Activated CD4-positive, alpha-beta T cell treated with anti-CD3 and anti-CD28 coated beads for 24 hours (primary cell): Measurements from ENCODE around the gene CASP1.
"Not testable (repeated sequence)": the region's sequence is repeated elsewhere in the genome, so short reads cannot be mapped to it uniquely, and the experiment has no call there.

Source experiments
- DNase-seq, 2 donors: peaks; one replicate each; pipeline ENCODE4 v3.0.0-alpha.2; 2020; ENCODE audit warnings: low read depth in 2 of 2

The CASP1 gene

DNA sequence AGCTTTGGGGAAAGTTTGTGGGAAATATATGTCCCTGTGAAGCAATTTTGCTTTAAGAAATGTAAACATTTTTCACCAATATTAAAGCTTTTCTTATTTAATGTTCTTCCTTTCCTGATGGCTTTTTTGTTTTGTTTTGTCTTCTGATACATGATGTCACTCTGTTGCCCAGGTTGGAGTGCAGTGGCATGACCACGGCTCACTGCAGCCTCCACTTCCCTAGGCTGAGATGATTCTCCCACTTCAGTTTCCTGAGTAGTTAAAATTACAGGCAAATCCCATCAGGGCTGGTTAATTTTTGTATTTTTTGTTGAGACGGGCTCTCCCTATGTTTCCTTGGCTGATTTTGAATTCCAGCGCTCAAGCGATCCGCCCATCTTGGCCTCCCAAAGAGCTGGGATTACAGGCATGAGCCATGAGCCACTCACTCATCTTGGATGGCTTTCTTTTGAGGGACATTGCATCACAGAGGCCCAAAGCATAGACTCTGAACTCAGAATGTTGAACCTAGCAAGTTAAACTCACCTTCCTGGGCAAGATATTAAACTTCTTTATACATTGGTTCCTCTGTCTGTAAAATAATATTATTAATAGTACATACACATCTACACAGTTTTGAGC, 10.8 kb upstream of the CASP1 start:
- DNase-seq: no peak

DNA sequence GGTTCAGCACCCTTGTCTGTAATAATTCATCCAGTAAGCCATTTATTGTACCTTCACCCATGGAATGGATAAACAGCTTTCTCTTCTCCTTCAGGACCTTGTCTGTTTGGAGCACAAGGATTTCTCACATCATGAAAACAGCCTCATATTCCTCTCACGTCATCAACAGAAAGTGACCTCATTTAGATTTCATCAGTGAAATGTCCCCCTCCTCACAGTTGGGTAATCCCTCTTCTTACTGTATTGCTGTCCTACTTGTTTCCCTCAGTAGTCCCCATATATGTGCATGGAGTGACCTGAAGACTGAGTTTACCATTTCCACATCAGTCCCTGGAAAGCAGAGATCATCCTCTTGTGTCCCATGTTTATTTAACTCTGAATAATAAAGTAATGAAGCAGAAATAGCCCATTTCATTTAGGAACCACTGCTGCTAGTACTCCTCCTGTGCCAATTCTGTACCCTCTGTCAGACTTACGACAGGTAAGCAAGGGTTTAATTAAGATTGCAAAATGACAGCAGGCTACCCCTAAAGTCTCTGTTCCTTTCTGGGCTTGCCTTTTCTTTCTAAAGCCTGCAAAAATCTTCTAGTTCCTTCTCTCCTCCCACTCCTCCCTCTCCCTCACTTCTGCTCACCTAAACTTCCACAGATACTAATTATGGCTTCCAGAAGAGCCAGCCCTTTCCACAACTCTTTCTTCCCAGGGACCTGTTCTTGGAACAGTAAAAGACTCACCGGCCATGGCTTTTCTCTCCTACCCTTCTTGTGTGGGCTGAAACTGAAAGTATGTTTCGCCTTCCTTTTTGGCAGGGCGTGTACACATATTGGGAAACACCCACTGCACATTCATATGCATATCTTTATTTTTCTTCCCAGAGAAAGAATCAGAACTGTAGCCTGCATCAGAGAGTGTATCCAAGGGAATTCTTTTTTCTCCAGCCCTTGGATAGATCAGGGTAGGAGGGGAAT, 9.9 kb upstream of the CASP1 start, which contains the start of gene CARD16:
Gene CARD16, minus strand, starts transcription at position 779 of the 968 bp plus-strand sequence. Its CDS starts 38 bp downstream, at position 741.
- DNase-seq: peak in 1 of 2 donors; percentile 9

DNA sequence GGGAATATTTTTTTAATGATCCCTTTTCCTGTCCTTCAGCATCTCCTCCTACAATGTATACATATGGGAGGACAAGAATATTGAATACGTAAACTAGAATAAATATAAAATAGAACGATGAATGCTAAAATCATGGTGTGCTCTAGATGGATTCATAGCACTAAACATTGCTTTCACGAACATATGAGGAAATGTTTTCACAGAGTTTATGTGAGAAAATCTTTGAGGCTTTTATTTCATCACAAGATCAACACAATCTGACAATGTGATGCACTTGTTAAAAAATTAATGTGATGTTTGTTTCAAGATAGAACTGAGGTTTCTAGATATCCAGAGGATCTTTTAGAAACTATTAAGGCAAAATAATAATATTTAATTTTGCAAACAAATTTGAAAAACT, 7.2 kb upstream of the CASP1 start:
- no peak for DNase-seq

DNA sequence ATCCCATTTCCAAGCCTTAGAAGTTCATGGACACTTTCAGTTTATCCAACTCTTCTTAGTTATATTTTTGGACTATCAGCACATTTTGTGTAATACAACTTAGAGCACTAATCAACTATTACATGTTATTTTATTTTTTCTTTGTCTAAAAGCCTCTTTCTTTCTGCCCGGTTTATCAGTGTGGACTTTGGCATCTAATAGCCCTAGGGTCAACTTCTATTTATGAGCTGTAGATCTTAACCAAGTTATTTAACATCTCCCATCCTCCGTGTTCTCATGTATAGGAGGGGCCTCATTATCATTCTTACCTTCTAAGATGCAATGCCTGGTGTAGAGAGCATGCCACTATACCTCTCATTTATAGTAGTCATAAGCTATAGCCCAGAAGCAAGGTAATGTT, 5.8 kb upstream of the CASP1 start:
- no peak for DNase-seq

DNA sequence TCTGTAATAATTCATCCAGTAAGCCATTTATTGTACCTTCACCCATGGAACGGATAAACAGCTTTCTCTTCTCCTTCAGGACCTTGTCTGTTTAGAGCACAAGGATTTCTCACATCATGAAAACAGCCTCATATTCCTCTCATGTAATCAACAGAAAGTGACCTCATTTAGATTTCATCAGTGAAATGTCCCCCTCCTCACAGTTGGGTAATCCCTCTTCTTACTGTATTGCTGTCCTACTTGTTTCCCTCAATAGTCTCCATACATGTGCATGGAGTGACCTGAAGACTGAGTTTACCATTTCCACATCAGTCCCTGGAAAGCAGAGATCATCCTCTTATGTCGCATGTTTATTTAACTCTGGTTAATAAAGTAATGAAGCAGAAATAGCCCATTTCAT, 556 bp downstream of the CASP1 start:
- DNase-seq: not testable (repeated sequence)

DNA sequence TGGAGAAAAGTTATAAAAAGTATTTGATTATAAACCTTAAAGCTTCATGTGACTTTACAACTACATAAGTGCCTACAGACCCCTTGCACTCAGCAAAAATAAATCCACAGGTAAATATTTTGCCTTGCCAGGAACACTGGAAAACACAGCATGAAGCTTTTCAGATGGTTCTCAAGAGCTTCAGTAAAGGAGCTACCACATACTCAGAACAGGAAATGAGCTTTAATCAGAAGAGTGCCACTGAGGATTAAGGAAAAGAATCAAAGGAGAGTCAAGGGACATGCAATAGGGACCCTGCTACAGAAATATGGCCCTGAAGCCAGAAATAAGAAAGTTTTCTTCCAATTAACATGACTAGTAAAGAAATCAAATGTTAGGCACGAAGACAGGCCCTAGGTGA, 1.2 kb downstream of the CASP1 start:
- DNase-seq: no peak

DNA sequence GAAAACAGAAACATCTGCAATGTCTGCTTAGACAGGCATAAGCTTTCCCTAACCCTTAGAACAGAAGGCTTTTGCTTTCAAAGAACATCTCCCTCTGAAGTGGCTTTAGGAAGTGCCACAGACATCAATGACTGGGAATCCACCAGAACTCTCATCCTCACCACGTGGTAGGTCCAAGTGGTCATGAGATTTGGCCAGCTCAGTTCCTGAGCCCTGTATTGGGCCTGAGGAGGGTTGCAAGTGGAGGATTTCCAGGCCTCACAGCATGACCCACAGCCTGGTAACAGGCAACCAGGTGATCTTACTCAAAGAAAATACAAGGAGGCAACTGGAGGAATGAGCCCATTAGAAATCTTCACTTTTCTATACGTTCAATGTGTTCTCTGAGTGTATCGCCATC, 1.6 kb downstream of the CASP1 start:
- no peak for DNase-seq

DNA sequence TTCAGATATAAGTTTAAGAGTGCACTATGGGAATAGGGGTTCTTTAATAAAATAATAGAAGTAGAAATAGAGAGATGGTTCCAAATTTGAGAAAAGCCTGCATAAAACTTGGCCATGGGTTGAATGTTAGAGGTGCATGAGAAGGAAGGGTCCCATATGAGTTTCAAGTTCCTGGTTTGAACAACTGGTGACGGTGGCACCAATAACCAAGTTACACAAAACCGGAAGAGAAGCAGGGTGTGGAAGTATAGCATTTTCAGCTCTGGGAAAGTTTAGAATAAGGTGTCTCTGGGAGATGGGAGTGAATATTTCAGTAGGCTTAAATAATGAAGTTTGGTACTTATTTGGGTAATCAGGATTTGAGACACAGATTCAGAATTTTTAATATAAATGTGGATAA, 2.4 kb downstream of the CASP1 start:
- DNase-seq: no peak

DNA sequence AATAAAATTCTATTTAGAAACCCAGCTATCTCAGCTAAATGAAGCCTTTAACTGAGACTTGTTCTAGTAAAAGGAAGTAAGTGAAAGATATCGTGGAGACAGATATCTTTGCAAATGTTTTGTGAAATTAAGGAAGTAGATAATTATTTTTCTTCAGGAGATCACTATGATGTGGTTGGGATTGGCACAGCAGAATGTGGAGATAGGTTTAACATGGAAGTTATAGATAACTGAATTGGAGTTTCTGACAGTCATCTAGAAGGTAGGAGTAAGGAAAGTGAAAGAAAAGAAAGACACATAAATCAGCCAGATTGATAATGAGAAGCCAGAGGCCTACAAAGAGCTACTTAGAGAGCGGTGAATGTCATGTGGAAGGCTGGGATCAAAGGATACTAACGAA, 7.3 kb downstream of the CASP1 start:
- DNase-seq: no peak

DNA sequence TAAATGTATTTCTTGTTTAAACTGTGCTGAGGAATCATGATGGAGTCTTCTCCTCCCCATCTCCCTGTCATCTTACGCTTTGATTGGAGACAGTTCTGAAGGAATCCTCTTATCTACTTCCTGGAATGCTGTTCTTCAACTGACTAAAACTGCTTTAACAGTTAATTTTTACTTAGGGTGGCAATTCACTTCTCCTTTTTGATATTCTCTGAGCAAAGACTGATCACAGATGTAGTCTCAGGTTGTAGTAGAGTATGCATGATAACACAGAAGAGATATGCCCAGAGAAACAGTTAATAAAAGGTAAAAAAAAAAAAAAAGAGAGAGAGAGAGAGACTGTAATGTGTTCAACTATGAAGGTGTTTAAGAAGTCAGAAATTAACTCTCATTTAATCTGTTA, 10.6 kb downstream of the CASP1 start:
- no peak for DNase-seq

DNA sequence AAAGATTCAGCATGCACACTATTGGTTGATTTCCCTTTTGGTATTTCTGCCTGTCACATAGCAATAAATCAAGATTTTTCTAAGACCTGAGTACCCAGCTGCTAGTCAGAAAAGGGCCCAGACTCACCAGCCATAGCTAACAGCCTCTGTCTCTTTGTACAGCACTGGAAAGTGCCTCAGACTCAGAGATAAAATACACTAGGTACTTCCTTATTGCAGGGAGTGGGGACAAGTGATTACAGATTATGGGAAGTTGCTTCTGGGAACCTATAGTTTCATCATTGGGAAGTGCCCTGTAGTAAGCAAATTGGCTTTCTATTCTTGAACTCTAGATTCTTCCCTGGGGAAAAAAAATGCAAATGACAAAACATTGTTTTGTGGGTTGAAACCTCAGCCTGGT, 11.9 kb downstream of the CASP1 start, which contains the start of gene CASP5:
Gene CASP5, minus strand, starts transcription at position 166 of the 400 bp plus-strand sequence. Its CDS starts 32 bp downstream, at position 134.
- no peak for DNase-seq

DNA sequence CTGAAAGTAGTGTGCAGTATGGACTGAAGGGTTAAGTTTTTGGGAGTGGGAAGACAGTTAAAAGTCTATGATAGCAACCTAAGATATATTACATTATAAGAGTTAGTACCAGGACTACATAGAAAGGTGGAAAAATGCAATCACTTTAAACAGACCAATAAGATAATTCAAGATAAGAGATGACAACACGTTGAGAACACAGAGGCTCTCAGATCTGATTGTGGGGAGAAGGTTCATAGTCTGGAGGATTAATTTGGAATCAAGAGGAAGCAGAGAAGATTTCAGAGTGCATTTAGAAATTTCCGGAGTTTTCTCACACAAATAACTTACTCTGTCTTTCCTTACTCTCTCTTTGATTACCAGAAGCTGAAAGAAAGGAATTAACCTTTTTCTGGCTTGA, 12.4 kb downstream of the CASP1 start:
- DNase-seq: no peak

DNA sequence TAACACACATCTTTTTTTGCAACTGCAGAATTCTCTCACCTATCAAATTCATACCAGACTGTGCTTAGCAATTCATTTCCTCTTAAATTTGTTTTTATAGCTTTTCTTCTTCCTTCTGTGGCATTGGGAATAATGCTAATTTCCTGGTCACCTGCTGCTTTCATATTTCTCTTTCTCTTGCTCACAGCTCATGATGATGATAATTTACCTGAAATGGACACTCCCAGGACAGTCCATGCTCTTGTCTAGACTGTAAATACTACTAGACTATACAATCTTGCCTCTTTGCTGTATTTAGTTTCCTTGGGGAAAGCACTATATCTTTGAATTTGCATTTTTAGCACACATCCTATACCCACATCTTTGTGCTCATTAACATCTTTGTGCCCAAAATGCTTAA, 27.5 kb downstream of the CASP1 start:
- DNase-seq: no peak

DNA sequence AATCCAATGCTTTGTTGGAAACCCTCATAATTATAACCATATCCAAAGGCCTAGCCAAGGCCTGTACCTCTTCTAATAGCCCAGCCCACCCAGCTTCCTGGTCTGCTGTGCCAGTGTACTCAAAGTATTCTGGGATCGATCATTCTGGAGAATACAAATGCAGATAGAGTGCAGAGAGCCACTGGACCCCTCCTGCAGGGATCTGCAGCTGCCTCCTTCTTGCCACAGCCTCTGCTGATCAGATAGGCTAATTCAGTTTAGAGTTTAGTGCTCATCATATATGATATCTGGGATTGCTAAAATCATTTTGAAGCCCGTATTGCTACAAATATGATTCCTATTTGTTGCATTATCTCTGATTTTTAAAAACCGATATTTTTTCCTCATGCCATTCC, 29.5 kb downstream of the CASP1 start:
- no peak for DNase-seq

DNA sequence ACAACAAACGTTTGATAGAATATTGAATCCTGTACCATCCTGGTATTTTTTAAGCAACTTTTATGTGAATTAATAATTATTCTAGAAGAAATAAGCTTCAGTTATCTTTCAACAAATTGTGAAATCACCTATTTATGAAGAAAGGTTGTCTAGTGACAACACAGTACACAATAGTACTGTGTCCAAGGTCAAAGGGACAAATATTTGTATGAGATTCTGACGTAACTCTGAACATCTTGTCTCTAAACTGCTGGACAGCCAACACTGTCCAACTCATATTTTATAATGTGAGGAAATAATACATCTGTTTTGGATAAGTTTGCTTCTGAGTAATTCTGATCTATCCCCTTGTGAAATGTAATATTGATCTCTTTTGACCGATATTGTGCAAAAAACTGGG, 30.9 kb downstream of the CASP1 start:
- DNase-seq: no peak

DNA sequence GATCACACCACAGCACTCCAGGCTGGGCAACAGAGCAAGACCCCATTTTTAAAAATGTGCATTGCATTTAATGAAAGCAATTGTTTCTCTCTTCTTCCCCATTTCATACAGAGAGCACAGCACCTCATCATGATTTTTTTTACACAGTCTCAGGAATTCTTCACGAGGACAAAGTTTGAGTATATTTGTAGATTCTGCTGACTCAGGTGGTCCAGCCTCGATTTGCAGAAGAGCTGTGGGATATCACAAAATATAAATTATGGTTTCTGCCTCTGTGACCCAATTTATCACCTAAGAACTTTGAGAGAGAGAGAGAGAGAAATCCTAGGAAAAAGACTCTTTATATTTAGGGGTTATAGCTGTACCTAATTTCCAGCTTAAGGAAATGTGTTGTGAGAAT, 31.8 kb downstream of the CASP1 start:
- no peak for DNase-seq

DNA sequence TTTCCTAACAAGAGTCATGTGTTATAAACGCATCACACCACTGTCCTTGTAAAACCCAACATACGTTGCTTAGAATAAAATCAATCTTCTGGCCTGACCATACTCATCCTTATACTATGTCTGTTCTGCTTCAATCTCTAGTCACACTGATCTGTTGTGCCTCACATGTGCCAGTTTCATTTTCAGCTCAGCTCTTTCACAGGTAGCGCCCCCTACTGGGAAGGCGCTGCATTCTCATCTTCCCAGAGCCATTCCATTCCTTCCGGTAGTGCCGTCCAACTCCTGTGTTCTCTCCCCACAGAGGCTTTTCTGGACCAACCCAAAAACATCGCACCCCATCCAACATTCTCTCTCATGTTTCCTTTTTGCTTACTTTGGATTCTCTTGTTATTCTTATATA, 34.1 kb downstream of the CASP1 start:
- peak; percentile 28 to 31 for DNase-seq

DNA sequence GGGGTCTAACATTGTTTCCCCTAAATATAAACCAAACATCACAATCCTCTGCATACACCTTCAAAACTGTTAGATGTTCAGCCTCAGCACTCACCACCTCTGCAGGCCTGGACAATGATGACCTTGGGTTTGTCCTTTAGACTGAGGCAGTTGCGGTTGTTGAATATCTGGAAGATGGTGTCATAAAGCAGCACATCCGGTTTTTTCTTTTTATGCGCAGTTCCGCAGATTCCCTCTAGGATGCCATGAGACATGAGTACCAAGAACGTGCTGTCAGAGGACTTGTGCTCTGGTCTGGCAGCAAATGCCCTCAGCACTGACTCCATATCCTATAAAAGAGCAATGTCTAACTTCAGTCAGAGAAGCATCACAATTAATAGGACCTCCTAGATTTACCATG, 34.8 kb downstream of the CASP1 start:
- DNase-seq: no peak

DNA sequence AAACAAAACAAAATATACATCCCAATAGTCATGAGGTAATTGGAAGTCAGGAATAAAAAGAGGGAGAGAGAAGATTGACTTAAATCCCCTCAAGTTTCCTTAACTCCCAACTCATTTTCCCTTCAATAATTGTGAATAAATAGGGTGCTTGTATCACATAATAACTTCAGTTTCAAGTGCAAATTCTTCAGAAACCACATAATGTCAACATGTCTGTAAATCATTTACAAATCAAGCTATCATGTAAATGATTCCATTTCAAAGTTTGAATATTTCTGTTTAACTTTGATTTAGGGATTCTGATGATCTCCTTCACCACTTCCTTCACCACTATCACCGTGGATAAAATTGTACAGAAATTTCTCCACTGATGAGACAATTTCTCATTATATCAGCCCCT, 35.2 kb downstream of the CASP1 start:
- DNase-seq: no peak

DNA sequence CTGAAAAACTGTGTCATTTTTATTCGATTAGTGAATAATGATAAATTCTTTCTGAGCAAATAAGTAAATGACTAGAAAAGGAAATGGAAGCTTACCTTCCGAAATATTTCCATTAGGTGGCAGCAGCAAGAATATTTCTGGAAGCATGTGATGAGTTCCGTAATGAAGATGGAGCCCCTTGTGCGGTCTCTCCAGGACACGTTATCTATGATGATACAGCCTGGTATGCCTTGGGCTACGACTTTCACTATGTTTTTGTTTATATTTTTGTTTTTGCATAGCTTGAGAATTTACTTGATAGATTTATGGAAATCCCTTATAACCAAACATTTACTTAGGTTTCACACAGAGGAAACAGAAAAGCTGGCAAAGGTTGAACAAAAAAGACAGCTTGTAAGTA, 37.7 kb downstream of the CASP1 start:
- DNase-seq: no peak

DNA sequence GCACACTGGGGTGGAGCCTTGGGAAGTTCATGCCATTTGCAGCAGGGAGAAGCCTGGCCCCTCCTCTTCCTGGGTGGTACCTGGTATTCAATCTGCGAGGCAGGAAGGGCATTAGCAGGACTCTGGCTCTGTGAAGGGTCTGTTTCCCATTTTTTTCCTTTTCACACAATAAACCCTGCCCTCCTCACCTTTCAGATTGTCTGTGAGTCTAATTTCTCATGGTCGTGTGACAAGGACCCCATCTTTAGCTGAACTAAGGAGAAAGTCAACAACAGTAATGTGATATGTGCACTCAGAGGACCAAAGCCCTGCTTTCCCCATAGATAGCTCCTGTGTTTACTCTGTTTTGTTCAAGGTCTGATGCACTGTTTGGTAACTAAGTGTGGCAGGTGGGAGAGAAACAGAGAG, 39.9 kb downstream of the CASP1 start:
- DNase-seq: no peak

DNA sequence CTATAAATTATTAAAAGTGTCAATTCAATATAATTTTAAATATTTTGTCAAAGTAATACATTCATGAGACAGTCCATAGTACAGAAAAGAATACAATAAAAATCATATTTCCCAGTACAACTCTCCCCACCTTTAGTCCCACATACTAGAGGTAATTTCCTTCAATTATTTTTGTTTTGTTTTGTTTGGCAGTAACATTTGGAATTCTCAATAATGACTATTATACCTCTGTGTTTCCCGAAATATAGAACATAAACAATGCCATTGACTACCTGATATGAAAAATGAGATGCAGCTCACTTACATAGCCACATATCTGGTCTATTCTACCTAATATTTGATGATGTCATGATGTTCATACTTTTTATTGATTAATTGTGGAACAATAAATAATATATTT, 42.2 kb downstream of the CASP1 start:
- DNase-seq: no peak

DNA sequence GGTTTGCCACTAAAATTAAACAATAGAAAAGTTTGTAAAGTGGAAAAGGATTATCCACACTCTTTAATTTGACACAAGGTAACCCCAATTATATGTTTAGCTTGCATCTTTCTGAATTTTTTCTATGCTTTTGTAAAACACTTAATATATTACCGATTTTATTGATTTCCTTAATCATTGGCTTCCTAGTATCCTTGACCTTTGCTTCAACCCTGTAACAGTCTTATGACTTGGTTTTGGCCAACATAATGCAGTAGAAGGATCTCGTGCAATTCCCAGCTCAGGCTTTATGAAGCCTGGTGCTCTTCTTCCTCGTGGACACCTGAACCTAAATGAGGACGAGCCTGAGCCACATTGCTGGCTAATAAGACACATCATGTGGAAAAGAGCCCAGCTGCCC, 43.0 kb downstream of the CASP1 start:
- DNase-seq: no peak
